ENCODE data around the gene NAPB. TPM values are rescaled to one million over a fixed set of nuclear protein-coding genes. Genes with fewer than 3 reads are reported as not detected.

NAPB gene
- total and polyA plus RNA-seq, 2 of the 8 experiments (the other 6 are each of a cell fraction or from before 2014, with no cell fraction given), result 6.2 to 12.3 TPM

GRCh38 chr20:23396950-23397627 is 24.2 kb downstream of the NAPB start (continued):
- TF ChIP-seq CTBP2 (IDR thresholded peaks at IDR 0.05; ENCODE audit: borderline replicate concordance, insufficient read depth, insufficient read length, low read length), result no peak
- no peak for TF ChIP-seq HDAC6 (IDR thresholded peaks at IDR 0.05; ENCODE audit: low read depth, low read length)
